Right hindlimb (tissue), 1 donor: ENCODE data around the gene RBPJ.

ENCODE experiments used
- DNase-seq: peaks from one replicate; pipeline ENCODE4 v3.0.0-alpha.2; 2018

Gene RBPJ

GRCh38 chr4:26320538-26321372 is at the start of gene RBPJ:
Gene RBPJ (plus strand): TSS chr4:26321014. CDS start chr4:26321029, 15 bp downstream.
- DNase-seq, result peak; percentile 98

GRCh38 chr4:26271703-26272102 is 49.1 kb upstream of the RBPJ start:
- no peak for DNase-seq

GRCh38 chr4:26272654-26273615 is 47.9 kb upstream of the RBPJ start:
- DNase-seq, result peak; percentile 68

GRCh38 chr4:26273616-26273980 is 47.2 kb upstream of the RBPJ start:
- no peak for DNase-seq

GRCh38 chr4:26275281-26275680 is 45.5 kb upstream of the RBPJ start:
- no peak for DNase-seq

- DNase-seq, result no peak
Observed at GRCh38 chr4:26279446-26279845, 41.4 kb upstream of the RBPJ start.

GRCh38 chr4:26281881-26282280 is 38.9 kb upstream of the RBPJ start:
- no peak for DNase-seq

- no peak for DNase-seq
Observed at GRCh38 chr4:26284536-26284935, 36.3 kb upstream of the RBPJ start.

- DNase-seq, result no peak
Observed at GRCh38 chr4:26285272-26285671, 35.5 kb upstream of the RBPJ start.

GRCh38 chr4:26287756-26288155 is 33.1 kb upstream of the RBPJ start:
- DNase-seq, result no peak

- no peak for DNase-seq
Observed at GRCh38 chr4:26288355-26288909, 32.4 kb upstream of the RBPJ start.

GRCh38 chr4:26289401-26289800 is 31.4 kb upstream of the RBPJ start:
- no peak for DNase-seq

GRCh38 chr4:26290321-26290720 is 30.5 kb upstream of the RBPJ start:
- peak; percentile 37 for DNase-seq

GRCh38 chr4:26294904-26295303 is 25.9 kb upstream of the RBPJ start:
- no peak for DNase-seq

GRCh38 chr4:26296021-26296420 is 24.8 kb upstream of the RBPJ start:
- DNase-seq, result no peak

GRCh38 chr4:26296514-26296913 is 24.3 kb upstream of the RBPJ start:
- no peak for DNase-seq

GRCh38 chr4:26297219-26297618 is 23.6 kb upstream of the RBPJ start:
- no peak for DNase-seq

- DNase-seq, result no peak
Observed at GRCh38 chr4:26298198-26298947, 22.4 kb upstream of the RBPJ start.

- DNase-seq, result no peak
Observed at GRCh38 chr4:26299254-26299882, 21.4 kb upstream of the RBPJ start.

GRCh38 chr4:26300314-26301307 is 20.2 kb upstream of the RBPJ start:
- no peak for DNase-seq
